Right lobe of liver (tissue), 6 donors: ENCODE data around the gene ZNF799. TPM values are rescaled to one million over a fixed set of nuclear protein-coding genes. Genes with fewer than 3 reads are reported as not detected.
A peak's percentile ranks its signal among the peaks of the same experiment; 100 is the strongest.

Experiments
- ATAC-seq, 4 donors: fragments of 200-7000 bp; cut with Tn5 transposase; one replicate each; pipeline ENCODE4 v1.9.1; 2020; ENCODE audit warnings: mild to moderate bottlenecking in 4 of 4, moderate library complexity in 4 of 4
- DNase-seq, 3 donors: peaks; one replicate each; pipeline ENCODE4 v3.0.0-alpha.2; 2020
- H3K27ac ChIP-seq, 3 donors: fragments of 200-600 bp; one replicate each; pipeline ENCODE4 v1.8.0; 2022
- H3K27me3 ChIP-seq, 2 donors: fragments of 200-600 bp; one replicate each; pipeline ENCODE4 v1.8.0; 2022
- H3K36me3 ChIP-seq, 4 donors: fragments of 200-600 bp; sonication (generic) in 1 of 4; one replicate each; pipeline versions ENCODE4 v1.5.1 to v1.8.0; 2017 to 2022; ENCODE audit warnings: control low read depth in 1 of 4
- H3K4me1 ChIP-seq, 4 donors: fragments of 200-600 bp; sonication (generic) in 1 of 4; one replicate each; pipeline versions ENCODE4 v1.5.1 to v1.8.0; 2017 to 2022; ENCODE audit warnings: control low read depth in 1 of 4
- H3K4me3 ChIP-seq, 3 donors: fragments of 200-600 bp; one replicate each; pipeline ENCODE4 v1.8.0; 2022
- H3K9me3 ChIP-seq, 4 donors: fragments of 200-600 bp; sonication (generic) in 1 of 4; one replicate each; pipeline versions ENCODE4 v1.5.1 to v1.8.0; 2017 to 2022; ENCODE audit warnings: control low read depth in 1 of 4
- POLR2A ChIP-seq: fragments of 450-650 bp; IDR thresholded peaks from one replicate; pipeline ENCODE4 v1.6.1; 2017; ENCODE audit warnings: antibody characterized with exemption, mild to moderate bottlenecking
- WGBS: methylation state at CpG from one replicate; pipeline ENCODE4 v1.1.6; 2018; ENCODE audit warnings: low coverage, low lambda C conversion rate; ENCODE audit not compliant: insufficient coverage; ENCODE audit errors: missing lambda C conversion rate; 5-methylcytosine and 5-hydroxymethylcytosine counted together
- intact Hi-C, 2 donors: fragments of 100-400 bp; cut with DNase I; formaldehyde crosslinking; loops; one replicate each; pipeline versions ENCODE4 v1.11.2 to v1.14.1; 2022
- total RNA-seq, 6 experiments: library from RNA; depleted of rRNA in 2 of 6; stranded (reverse); fragments of >200 nt in 2 of 6; fragmentation: NEBNext Ultra II Directional in 3 of 6; extraction: Animal tissue kit (Norgen Biotek cat#: 25700) in 3 of 6; gene quantifications; one replicate each; pipeline versions ENCODE4 v1.1.0 to v1.2.4, GENCODE V29; 2016 to 2023
- TF ChIP-seq, protein P1 (sequence below), 4 donors: fragments of 200-600 bp in 3 of 4; fragments of 450-650 bp in 1 of 4; IDR thresholded peaks; one replicate each; pipeline versions ENCODE4 v1.5.1 to v1.8.0; 2016 to 2022; ENCODE audit warnings: antibody characterized with exemption in 4 of 4, mild to moderate bottlenecking in 2 of 4
- donor health status: DM: no; HTN: yes; CAD: no.
- donor health status: DM: no; HTN: no; CAD: no.
- donor health status: DM: no; HTN: no; CAD: no.
- donor health status: DM: no; HTN: yes; CAD: no.
- donor health status: DM: no; HTN: yes; CAD: no.

Gene ZNF799
- total RNA-seq, 6 experiments from 2014 or later: 2.3 to 2.8 (median 2.7) TPM

GRCh38 chr19:12380444-12380737 lies 20.7 kb downstream of the ZNF799 start:
- Histone ChIP-seq H3K4me3 (no peak overlapping the region), H3K9me3 (peaks cover 0 to 29% (median 16%) of the 10 kb centered on the region in 4 donors), H3K4me1 (no peaks in the 10 kb centered on the region), H3K27ac (no peak overlapping the region), H3K27me3 (no peaks in the 10 kb centered on the region), H3K36me3 (peaks cover 0 to 10% (median 0%) of the 10 kb centered on the region in 4 donors)
- TF ChIP-seq, protein P1, sequence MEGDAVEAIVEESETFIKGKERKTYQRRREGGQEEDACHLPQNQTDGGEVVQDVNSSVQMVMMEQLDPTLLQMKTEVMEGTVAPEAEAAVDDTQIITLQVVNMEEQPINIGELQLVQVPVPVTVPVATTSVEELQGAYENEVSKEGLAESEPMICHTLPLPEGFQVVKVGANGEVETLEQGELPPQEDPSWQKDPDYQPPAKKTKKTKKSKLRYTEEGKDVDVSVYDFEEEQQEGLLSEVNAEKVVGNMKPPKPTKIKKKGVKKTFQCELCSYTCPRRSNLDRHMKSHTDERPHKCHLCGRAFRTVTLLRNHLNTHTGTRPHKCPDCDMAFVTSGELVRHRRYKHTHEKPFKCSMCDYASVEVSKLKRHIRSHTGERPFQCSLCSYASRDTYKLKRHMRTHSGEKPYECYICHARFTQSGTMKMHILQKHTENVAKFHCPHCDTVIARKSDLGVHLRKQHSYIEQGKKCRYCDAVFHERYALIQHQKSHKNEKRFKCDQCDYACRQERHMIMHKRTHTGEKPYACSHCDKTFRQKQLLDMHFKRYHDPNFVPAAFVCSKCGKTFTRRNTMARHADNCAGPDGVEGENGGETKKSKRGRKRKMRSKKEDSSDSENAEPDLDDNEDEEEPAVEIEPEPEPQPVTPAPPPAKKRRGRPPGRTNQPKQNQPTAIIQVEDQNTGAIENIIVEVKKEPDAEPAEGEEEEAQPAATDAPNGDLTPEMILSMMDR (IDR thresholded peaks at IDR 0.05): no peak
- TF ChIP-seq POLR2A: no peak
- ATAC-seq: no peak
- no peak for DNase-seq
- intact Hi-C loops: no loop called here
- 55% methylated on average over 2 of the region's 2 CpGs for WGBS

- 91% methylated on average over 5 of the region's 5 CpGs for WGBS
- ATAC-seq (no peak), DNase-seq (no peak)
- no peak for TF ChIP-seq POLR2A
- TF ChIP-seq, protein P1 (IDR thresholded peaks at IDR 0.05): no peak
- no peak overlapping the region for H3K4me3 ChIP-seq
- H3K27ac ChIP-seq: no peak overlapping the region
- intact Hi-C loops: no loop called here
- peaks cover 0 to 29% (median 16%) of the 10 kb centered on the region in 4 donors for H3K9me3 ChIP-seq
- H3K36me3 ChIP-seq: peaks cover 0 to 10% (median 0%) of the 10 kb centered on the region in 4 donors
- H3K27me3 ChIP-seq: no peaks in the 10 kb centered on the region
- H3K4me1 ChIP-seq: no peaks in the 10 kb centered on the region
Measured at GRCh38 chr19:12379732-12380443, 21.2 kb downstream of the ZNF799 start.

DNA sequence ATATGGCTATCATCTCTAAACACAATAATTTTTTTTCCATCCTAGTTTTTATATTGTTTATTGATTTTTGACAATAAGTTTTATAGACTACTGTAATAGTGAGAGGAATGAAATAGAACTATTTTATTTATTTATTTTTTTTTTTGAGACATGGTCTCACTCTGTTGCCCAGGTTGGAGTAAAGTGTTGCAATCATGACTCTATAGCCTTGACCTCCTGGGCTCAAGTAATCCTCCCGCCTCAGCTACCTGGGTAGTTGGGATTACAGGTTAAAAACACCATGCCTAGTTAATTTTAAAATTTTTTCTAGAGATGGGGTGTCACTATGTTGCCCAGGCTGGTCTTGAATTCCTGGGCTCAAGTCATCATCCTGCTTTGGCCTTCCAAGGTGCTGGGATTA lies 27.0 kb downstream of the ZNF799 start:
- ATAC-seq (no peak), DNase-seq (no peak)
- Histone ChIP-seq H3K27me3 (no peaks in the 10 kb centered on the region), H3K4me3 (no peak overlapping the region), H3K36me3 (no peaks in the 10 kb centered on the region), H3K27ac (no peak overlapping the region), H3K9me3 (peaks cover 0 to 11% (median 5%) of the 10 kb centered on the region in 4 donors), H3K4me1 (no peaks in the 10 kb centered on the region)
- TF ChIP-seq, protein P1 (IDR thresholded peaks at IDR 0.05): no peak
- no peak for TF ChIP-seq POLR2A
- 73% methylated on average over 1 of the region's 1 CpG for WGBS
- intact Hi-C loops: no loop called here

- intact Hi-C loops: no loop called here
- Histone ChIP-seq H3K4me1 (peaks cover 0 to 9% (median 0%) of the 10 kb centered on the region in 4 donors), H3K9me3 (no peaks in the 10 kb centered on the region), H3K36me3 (no peaks in the 10 kb centered on the region), H3K27ac (peak within 1 kb of the TSS; percentile 73 to 81 (median 80)), H3K27me3 (no peaks in the 10 kb centered on the region), H3K4me3 (peak within 1 kb of the TSS; percentile 76 to 96 (median 82))
- 0% methylated on average over 6 of the region's 51 CpGs for WGBS
- ATAC-seq: peak; percentile 97 to 99 (median 98)
- TF ChIP-seq, protein P1 (IDR thresholded peaks at IDR 0.05): peak; percentile 61 to 66 (median 64)
- peak; percentile 98 for TF ChIP-seq POLR2A
- peak; percentile 96 to 99 (median 97) for DNase-seq
Measured at GRCh38 chr19:12365236-12366162, 35.6 kb downstream of the ZNF799 start, which contains the start of gene ZNF442. ZNF442 (minus strand) TSS chr19:12365683; CDS start chr19:12363631, 2,052 bp downstream.
